T47D (cell line): ENCODE data around the gene TBC1D5.
"Not testable (repeated sequence)": the region's sequence is repeated elsewhere in the genome, so short reads cannot be mapped to it uniquely, and the experiment has no call there.

ENCODE experiments used
- DNase-seq, 2 experiments: peaks; one replicate each; pipeline versions ENCODE4 v3.0.0 to v3.0.0-alpha.2; 2011 to 2012; ENCODE audit warnings: low read depth in 1 of 2, low spot score in 1 of 2
- JUND ChIP-seq: IDR thresholded peaks from 2 replicates; pipeline ENCODE4 v1.6.1; 2012; ENCODE audit warnings: low read depth
- in situ Hi-C: cut with HindIII; loops from 2 replicates; pipeline ENCODE4 v1.10.0; 2016; ENCODE audit warnings: low sequenced_read_pairs, low pct_unique_long_range_greater_than_20kb

TBC1D5 gene

GRCh38 chr3:17642474-17642873, 100.0 kb downstream of the TBC1D5 start:
- no peak for TF ChIP-seq JUND
- DNase-seq, result no peak
- in situ Hi-C loops, result no loop called here

DNA sequence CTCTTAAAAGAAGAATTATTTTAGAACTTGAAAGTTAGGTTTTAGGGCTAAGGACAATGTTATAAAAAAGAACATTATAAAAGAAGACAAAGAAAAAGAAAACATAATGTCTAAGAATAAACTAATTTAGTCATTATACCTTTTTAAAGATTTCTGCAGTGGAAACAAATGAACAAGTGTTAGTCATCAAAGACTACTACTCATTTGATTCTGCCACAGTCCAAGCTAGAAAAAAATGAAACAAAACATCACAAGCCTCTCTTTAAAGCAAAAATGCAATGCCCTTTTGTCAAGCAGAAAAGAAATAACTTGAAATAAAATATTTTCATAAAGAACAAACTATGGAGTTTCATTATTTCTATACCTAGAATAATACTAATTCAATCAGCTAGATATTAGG, 102.0 kb downstream of the TBC1D5 start:
- DNase-seq, result no peak
- no peak for TF ChIP-seq JUND
- in situ Hi-C loops, result no loop called here

- peak in 1 of 2 experiments; percentile 40 for DNase-seq
- in situ Hi-C loops, result no loop called here
These were observed 102.7 kb downstream of the TBC1D5 start for GRCh38 chr3:17639765-17640164.

GRCh38 chr3:17639257-17639656, 103.2 kb downstream of the TBC1D5 start:
- no peak for DNase-seq
- TF ChIP-seq JUND, result no peak
- in situ Hi-C loops, result no loop called here

More at GRCh38 chr3:17639765-17640164, 102.7 kb downstream of the TBC1D5 start:
- no peak for TF ChIP-seq JUND

DNA sequence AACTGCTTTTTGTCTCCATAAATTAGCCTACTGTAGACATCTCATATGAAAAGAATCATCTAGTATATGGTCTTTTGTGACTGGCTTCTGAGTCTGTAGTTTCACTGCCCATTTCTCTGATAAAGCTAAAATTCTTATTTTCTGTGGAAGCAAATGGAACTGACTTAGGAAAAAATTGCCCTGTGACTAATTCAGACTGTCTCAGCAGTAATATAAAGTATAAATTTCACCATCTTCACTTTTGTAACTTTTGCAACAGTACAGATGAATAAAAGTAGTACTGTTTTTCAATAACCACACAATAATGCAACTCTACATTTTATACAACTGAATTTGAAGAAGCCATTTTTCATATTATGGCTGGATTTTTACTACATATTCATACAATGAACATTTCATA, 104.1 kb downstream of the TBC1D5 start:
- in situ Hi-C loops, result no loop called here
- no peak for DNase-seq
- TF ChIP-seq JUND, result no peak

DNA sequence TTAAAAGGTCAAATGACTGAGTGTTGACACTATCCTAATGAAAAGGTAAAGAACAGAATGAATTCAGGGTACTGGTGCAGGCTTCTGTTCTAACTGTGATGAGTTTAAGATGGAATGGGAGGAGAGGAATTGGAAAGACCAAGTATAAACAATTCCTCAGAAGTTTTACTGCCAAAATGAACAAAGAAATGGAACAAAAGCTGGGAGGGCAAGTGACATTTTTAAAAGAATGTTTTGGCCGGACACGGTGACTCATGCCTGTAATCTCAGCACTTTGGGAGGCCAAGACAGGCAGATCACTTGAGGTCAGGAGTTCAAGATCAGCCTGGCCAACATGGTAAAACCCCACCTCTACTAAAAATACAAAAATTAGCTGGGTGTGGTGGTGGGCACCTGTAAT, 106.8 kb downstream of the TBC1D5 start:
- DNase-seq, in situ Hi-C loops: not testable (repeated sequence)

- TF ChIP-seq JUND, result no peak
- in situ Hi-C loops, result no loop called here
- no peak for DNase-seq
These were observed 107.5 kb downstream of the TBC1D5 start for GRCh38 chr3:17634964-17635363.

- no peak for DNase-seq
- in situ Hi-C loops, result no loop called here
- TF ChIP-seq JUND, result no peak
These were observed 108.2 kb downstream of the TBC1D5 start for GRCh38 chr3:17634201-17634600.

- in situ Hi-C loops, result no loop called here
- TF ChIP-seq JUND, result no peak
- DNase-seq, result no peak
These were observed 109.9 kb downstream of the TBC1D5 start for GRCh38 chr3:17632401-17633100.

GRCh38 chr3:17631609-17632008, 110.8 kb downstream of the TBC1D5 start:
- in situ Hi-C loops, result no loop called here
- no peak for TF ChIP-seq JUND
- DNase-seq, result no peak

GRCh38 chr3:17629400-17629799, 113.0 kb downstream of the TBC1D5 start:
- no peak for DNase-seq
- TF ChIP-seq JUND, result no peak
- in situ Hi-C loops, result no loop called here

GRCh38 chr3:17626395-17626794, 116.0 kb downstream of the TBC1D5 start:
- no peak for DNase-seq
- no peak for TF ChIP-seq JUND
- in situ Hi-C loops, result no loop called here

- in situ Hi-C loops, result no loop called here
- no peak for DNase-seq
- no peak for TF ChIP-seq JUND
These were observed 117.3 kb downstream of the TBC1D5 start for GRCh38 chr3:17625133-17625532.

DNA sequence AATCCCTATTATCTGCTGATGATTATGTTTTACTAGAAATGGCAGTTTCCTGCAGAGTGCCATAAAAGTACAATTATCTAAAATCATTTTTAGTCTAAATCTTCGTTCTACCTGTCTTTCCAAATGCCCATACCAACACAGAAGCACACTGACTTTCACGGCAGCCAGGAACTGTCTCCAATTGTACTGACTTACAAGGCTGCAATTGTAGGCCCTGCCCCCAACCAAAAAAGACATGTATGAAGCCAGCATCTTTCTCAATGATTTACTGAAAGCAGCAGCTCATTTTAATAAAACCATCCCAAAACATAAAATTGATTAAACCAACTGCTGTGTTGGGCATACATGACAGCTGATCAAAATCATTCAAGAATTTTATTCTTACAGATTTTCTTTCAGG, 119.0 kb downstream of the TBC1D5 start:
- DNase-seq, result no peak
- in situ Hi-C loops, result no loop called here
- no peak for TF ChIP-seq JUND
